Vagina (tissue), 2 donors: ENCODE results near the gene CSGALNACT2. TPM values are rescaled to one million over a fixed set of nuclear protein-coding genes. Genes with fewer than 3 reads are reported as not detected.
A peak's percentile ranks its signal among the peaks of the same experiment; 100 is the strongest.

Experiments used
- DNase-seq, 2 donors: peaks; one replicate each; pipeline ENCODE4 v3.0.0-alpha.2; 2017; ENCODE audit errors: extremely low spot score in 2 of 2
- H3K27ac ChIP-seq: fragments of 200-600 bp; sonication (generic); one replicate; pipeline ENCODE4 v1.5.1; 2019
- H3K27me3 ChIP-seq: fragments of 200-600 bp; sonication (generic); one replicate; pipeline ENCODE4 v1.5.1; 2019
- H3K36me3 ChIP-seq, 2 donors: fragments of 200-600 bp; sonication (generic); one replicate each; pipeline ENCODE4 v1.5.1; 2017 to 2019
- H3K4me1 ChIP-seq: fragments of 200-600 bp; sonication (generic); one replicate; pipeline ENCODE4 v1.5.1; 2019
- H3K4me3 ChIP-seq, 2 donors: fragments of 200-600 bp; sonication (generic); 1 replicate in 1 of 2; 2 replicates in 1 of 2; pipeline ENCODE4 v1.5.1; 2016 to 2019
- H3K9me3 ChIP-seq: fragments of 200-600 bp; sonication (generic); one replicate; pipeline ENCODE4 v1.5.1; 2019
- CTCF ChIP-seq, 3 experiments: fragments of 450-650 bp in 2 of 3; fragments of 200-600 bp in 1 of 3; sonication (generic) in 1 of 3; IDR thresholded peaks; one replicate each; pipeline ENCODE4 v1.5.1; 2017 to 2019; ENCODE audit warnings: antibody characterized with exemption in 3 of 3, mild to moderate bottlenecking in 2 of 3, moderate library complexity in 2 of 3
- POLR2A ChIP-seq, 2 donors: fragments of 450-650 bp; IDR thresholded peaks; one replicate each; pipeline ENCODE4 v1.6.1; 2017; ENCODE audit warnings: antibody characterized with exemption in 2 of 2, mild to moderate bottlenecking in 2 of 2, moderate library complexity in 2 of 2
- POLR2AphosphoS5 ChIP-seq, 2 donors: sonication (generic); formaldehyde crosslinking; IDR thresholded peaks; one replicate each; pipeline ENCODE4 v1.9.0; 2017; ENCODE audit warnings: antibody characterized with exemption in 2 of 2, mild to moderate bottlenecking in 2 of 2, low read depth in 1 of 2; ENCODE audit not compliant: insufficient read depth in 1 of 2
- intact Hi-C: fragments of 100-400 bp; cut with DNase I; formaldehyde crosslinking; loops from one replicate; pipeline ENCODE4 v1.15.1; 2023
- total RNA-seq: library from RNA; depleted of rRNA; stranded (reverse); fragments of >200 nt; gene quantifications from one replicate; pipeline ENCODE4 v1.2.3, GENCODE V29; 2016

Gene CSGALNACT2
- total RNA-seq, 1 donor from 2014 or later, result 21.9 TPM

GRCh38 chr10:43124574-43125273, 13.5 kb upstream of the CSGALNACT2 start:
- intact Hi-C loops, result no loop called here

GRCh38 chr10:43125274-43125845, 12.9 kb upstream of the CSGALNACT2 start:
- Histone ChIP-seq H3K4me1 (peaks cover 4% of the 10 kb centered on the region), H3K27ac (peak overlapping the region; percentile 47), H3K4me3 (no peak overlapping the region), H3K27me3 (no peaks in the 10 kb centered on the region), H3K36me3 (no peaks in the 10 kb centered on the region), H3K9me3 (no peaks in the 10 kb centered on the region)
- no peak for TF ChIP-seq CTCF (IDR thresholded peaks at IDR 0.05)
- TF ChIP-seq POLR2AphosphoS5 (IDR thresholded peaks at IDR 0.05; ENCODE audit: insufficient read depth in 1 of 2, low read depth in 1 of 2), result no peak
- no peak for TF ChIP-seq POLR2A (IDR thresholded peaks at IDR 0.05)
- DNase-seq, result peak; percentile 67 to 77
- intact Hi-C loops, result no loop called here

More at GRCh38 chr10:43124574-43125273, 13.5 kb upstream of the CSGALNACT2 start:
- peak; percentile 83 to 84 for DNase-seq
- H3K4me1 ChIP-seq, result peaks cover 4% of the 10 kb centered on the region
- TF ChIP-seq POLR2A (IDR thresholded peaks at IDR 0.05) (no peak), CTCF (IDR thresholded peaks at IDR 0.05) (no peak), POLR2AphosphoS5 (IDR thresholded peaks at IDR 0.05; ENCODE audit: insufficient read depth in 1 of 2, low read depth in 1 of 2) (no peak)
- no peaks in the 10 kb centered on the region for H3K27me3 ChIP-seq
- no peaks in the 10 kb centered on the region for H3K36me3 ChIP-seq
- no peak overlapping the region for H3K4me3 ChIP-seq
- no peaks in the 10 kb centered on the region for H3K9me3 ChIP-seq
- peak overlapping the region; percentile 47 for H3K27ac ChIP-seq

- no peak overlapping the region for H3K4me3 ChIP-seq
- peaks cover 4% of the 10 kb centered on the region for H3K4me1 ChIP-seq
- intact Hi-C loops, result no loop called here
- no peak for TF ChIP-seq POLR2A (IDR thresholded peaks at IDR 0.05)
- TF ChIP-seq POLR2AphosphoS5 (IDR thresholded peaks at IDR 0.05; ENCODE audit: insufficient read depth in 1 of 2, low read depth in 1 of 2), result no peak
- no peak for TF ChIP-seq CTCF (IDR thresholded peaks at IDR 0.05)
- peak; percentile 60 to 84 for DNase-seq
- H3K9me3 ChIP-seq, result no peaks in the 10 kb centered on the region
- no peaks in the 10 kb centered on the region for H3K27me3 ChIP-seq
- H3K27ac ChIP-seq, result peak overlapping the region; percentile 47
- H3K36me3 ChIP-seq, result no peaks in the 10 kb centered on the region
These were observed 12.1 kb upstream of the CSGALNACT2 start for GRCh38 chr10:43125881-43126731.

GRCh38 chr10:43126759-43127424, 11.4 kb upstream of the CSGALNACT2 start:
- DNase-seq, result peak; percentile 55 to 77

More at GRCh38 chr10:43126759-43127424, 11.4 kb upstream of the CSGALNACT2 start:
- no peaks in the 10 kb centered on the region for H3K27me3 ChIP-seq
- peak overlapping the region; percentile 34 for H3K27ac ChIP-seq
- H3K4me3 ChIP-seq, result no peak overlapping the region
- H3K36me3 ChIP-seq, result no peaks in the 10 kb centered on the region
- H3K9me3 ChIP-seq, result no peaks in the 10 kb centered on the region
- intact Hi-C loops, result no loop called here
- TF ChIP-seq POLR2AphosphoS5 (IDR thresholded peaks at IDR 0.05; ENCODE audit: insufficient read depth in 1 of 2, low read depth in 1 of 2), result no peak
- no peak for TF ChIP-seq POLR2A (IDR thresholded peaks at IDR 0.05)
- TF ChIP-seq CTCF (IDR thresholded peaks at IDR 0.05), result no peak
- H3K4me1 ChIP-seq, result no peaks in the 10 kb centered on the region
